GM12872 (cell line): ENCODE results near the gene RPF1.

Experiments
- TF ChIP-seq, protein P1 (sequence below): IDR thresholded peaks from 3 replicates; pipeline ENCODE4 v1.5.1; 2011; ENCODE audit warnings: low read depth, mild to moderate bottlenecking, low read length, moderate library complexity; ENCODE audit not compliant: insufficient read depth

The RPF1 gene

DNA sequence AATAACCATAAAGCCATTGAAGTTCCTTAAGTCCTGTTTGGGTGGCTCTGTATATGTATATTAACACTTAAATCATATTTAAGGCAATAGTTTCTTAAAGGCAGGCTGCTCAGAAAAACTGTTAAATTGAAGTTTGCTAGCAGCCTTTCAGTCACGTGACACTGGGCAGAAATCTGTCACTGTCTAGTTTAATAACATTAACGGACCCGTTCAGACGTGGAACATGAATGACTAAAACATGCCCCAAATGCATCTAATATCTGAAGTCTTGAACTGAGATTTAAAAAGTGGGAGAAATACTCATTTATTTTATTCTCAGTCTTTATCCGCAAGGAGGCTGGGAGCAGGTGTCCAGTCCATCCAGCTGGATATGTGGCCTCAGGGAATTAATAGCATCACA lies 23.9 kb downstream of the RPF1 start:
- TF ChIP-seq, protein P1, sequence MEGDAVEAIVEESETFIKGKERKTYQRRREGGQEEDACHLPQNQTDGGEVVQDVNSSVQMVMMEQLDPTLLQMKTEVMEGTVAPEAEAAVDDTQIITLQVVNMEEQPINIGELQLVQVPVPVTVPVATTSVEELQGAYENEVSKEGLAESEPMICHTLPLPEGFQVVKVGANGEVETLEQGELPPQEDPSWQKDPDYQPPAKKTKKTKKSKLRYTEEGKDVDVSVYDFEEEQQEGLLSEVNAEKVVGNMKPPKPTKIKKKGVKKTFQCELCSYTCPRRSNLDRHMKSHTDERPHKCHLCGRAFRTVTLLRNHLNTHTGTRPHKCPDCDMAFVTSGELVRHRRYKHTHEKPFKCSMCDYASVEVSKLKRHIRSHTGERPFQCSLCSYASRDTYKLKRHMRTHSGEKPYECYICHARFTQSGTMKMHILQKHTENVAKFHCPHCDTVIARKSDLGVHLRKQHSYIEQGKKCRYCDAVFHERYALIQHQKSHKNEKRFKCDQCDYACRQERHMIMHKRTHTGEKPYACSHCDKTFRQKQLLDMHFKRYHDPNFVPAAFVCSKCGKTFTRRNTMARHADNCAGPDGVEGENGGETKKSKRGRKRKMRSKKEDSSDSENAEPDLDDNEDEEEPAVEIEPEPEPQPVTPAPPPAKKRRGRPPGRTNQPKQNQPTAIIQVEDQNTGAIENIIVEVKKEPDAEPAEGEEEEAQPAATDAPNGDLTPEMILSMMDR: no peak

DNA sequence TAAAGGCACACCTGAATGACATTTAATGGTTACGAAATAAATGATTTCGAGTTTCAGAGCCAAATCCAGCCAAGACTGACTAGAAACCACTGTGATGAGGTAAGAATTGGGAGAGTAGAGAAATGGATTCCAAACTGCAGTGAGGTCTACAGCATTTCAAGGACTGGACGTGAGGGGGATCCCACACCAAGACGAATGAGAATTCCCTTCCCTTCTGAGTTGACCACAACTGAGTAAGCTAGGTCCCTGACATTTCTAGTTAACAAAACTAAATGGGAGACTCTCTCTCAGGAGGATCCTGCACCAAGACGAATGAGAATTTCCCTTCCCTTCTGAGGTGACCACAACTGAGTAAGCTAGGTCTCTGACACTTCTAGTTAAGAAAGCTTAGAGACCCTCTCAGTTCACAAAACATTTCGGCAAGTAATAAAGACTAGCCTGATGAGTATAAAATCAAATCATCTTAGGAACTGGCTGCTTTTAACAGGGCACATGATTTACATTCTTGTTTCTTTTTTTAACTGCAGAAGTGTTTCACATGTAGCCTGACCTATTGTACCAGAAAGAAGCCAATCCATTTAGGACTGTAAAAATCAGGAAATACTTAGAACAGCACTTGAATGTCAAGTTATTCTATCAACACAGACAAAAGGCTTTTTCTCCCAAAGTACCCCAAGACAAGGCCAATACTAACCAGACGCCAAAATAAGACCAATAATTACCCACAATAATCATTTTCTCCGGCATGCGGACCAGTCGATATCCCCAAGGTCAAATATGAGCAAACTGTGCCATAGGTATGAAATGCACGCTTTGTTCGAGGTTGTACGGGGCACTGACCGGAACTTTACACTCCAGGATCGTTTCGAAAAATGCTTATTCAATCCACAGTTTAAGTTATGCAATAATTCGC lies 25.8 kb downstream of the RPF1 start:
- TF ChIP-seq, protein P1: no peak

DNA sequence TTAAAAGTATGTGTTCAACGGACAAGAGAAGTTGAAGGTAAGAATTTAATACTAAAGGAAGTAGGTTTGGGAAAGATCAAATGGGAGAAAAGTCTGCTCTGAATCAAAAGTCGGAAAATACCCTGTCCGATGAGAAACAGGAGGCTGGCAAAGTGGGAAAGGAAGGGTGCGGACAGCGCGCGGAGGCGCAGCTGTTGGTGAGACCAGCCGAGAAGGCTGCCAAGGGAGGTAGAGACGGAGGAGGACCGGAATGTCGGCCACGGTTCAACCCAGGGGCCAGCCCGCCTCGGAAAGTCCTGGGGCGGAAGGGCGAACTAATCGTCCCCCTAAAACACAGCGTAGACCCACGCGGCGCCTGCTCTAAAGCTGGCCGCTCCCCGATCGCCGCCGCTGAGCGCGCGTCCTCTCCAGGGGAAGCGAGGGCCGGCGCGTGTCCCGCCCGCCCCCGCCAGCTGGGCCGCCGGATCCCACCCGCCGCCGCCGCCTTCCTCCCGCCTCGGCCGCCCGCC lies 26.5 kb downstream of the RPF1 start:
- TF ChIP-seq, protein P1: no peak

DNA sequence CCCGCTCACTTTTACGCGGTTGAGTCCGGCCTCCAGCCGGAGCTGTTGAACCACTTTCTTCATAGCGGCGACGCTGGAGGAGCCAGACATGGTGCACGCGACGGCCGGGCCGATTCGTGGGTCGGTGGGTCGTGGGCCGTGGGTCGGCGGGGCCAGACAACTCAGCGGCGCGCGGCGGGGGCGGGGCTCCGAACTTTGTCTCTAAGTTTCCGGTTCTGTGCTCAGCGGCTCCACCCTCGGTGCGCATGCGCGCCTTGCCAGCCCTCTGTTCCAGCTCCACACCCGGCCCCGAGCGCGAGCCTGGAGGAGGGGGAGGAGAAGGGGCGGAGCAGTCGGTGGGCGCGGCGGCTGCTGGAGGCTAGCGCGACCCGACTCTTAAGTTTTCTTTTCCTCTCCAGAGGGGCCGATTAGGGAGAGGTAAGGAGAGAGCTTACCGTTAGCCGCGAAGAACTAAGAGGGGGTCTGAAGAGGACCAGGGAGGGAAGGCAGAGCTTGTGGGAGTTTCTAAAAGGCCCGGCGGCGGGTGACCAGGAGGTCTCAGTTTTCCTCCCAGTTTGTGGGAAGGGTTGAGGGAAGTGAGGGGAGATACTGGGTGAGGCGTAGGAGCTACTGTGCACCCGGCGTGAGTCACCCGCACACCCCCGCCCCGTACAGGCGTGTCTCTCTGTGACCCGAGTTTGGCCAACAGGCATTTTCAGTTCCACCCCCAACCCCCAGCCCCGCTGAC lies 27.1 kb downstream of the RPF1 start, which contains the start of the genes GNG5 and SPATA1:
GNG5 (minus strand) TSS at position 580 of the 727 bp plus-strand sequence; CDS start at position 90, 490 bp downstream.
SPATA1 (plus strand) TSS at position 385 of the 727 bp plus-strand sequence. CDS start 9,974 bp downstream, outside the sequence.
- TF ChIP-seq, protein P1: no peak

DNA sequence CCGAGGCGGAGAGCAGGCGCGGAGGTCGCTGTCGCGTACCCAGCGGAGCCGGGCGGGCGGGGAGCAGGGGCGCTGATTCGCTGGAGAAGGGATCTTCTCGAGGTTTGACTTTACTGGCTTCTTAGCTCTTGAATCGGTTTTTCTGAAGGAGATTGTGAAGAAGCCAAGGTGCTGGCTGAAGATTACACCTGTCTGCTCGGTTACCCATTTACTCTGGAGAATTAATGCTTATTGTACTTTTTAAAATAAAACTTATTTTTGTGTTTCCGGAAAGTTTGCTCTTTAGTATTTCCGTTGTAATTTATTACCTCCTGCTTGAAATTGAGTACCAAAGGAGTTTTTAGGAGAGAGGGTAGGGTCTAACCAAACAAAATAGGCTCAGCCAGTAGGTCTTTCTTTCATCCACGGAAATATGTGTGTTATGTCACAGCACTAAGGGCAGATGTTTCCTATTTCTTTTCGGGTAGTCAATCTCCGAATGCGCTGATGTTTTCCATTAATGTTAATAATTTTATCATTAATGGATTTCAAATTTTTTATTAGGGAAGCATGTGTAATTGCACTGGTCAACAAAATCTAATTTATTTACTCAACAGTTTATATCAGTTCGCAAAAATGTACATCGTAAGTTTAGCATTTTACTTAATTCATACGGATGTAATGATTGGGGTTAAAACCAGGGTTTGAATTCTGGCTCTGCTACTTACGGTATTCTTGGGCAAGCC lies 27.8 kb downstream of the RPF1 start:
- TF ChIP-seq, protein P1: no peak

DNA sequence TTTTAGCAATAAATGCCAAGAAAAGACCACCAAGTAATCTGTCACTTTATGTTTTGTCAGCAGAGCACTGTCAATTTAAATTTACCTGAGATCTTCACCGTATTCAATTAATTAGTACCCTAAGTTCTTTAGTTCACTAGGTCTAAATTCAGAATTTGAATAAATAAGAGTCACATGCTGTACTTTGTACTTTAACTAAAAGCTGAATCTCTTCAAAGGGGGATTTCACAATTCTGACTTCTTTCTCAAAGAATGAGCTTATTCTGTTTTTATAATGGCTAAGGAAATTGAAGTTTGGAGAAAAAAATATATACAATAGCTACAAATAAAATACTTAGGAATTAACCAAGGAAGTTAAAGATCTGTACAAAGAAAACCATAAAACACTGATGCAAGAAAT lies 29.4 kb downstream of the RPF1 start:
- TF ChIP-seq, protein P1: no peak

DNA sequence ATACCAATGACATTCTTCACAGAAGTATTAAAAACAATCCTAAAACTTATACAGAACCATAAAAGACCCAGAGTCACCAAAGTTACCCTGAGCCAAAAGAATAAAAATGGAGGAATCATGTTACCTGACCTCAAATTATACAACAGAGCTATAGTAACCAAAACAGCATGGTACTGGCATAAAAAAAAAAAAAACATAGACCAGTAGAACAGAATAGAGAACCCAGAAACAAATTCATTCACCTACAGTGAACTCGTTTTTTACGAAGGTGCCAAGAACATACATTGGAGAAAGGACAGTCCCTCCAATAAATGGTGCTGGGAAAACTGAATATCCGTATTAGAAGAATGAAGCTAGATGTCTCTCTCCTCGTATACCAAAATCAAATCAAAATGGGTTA lies 30.0 kb downstream of the RPF1 start:
- TF ChIP-seq, protein P1: no peak
